Right lobe of liver (tissue), 6 donors: Measurements from ENCODE around the gene TGFBI. TPM values are rescaled to one million over a fixed set of nuclear protein-coding genes. Genes with fewer than 3 reads are reported as not detected.

ENCODE experiments used
- ATAC-seq, 4 donors: fragments of 200-7000 bp; cut with Tn5 transposase; one replicate each; pipeline ENCODE4 v1.9.1; 2020; ENCODE audit warnings: mild to moderate bottlenecking in 4 of 4, moderate library complexity in 4 of 4
- DNase-seq, 3 donors: peaks; one replicate each; pipeline ENCODE4 v3.0.0-alpha.2; 2020
- H3K27ac ChIP-seq, 3 donors: fragments of 200-600 bp; one replicate each; pipeline ENCODE4 v1.8.0; 2022
- H3K27me3 ChIP-seq, 2 donors: fragments of 200-600 bp; one replicate each; pipeline ENCODE4 v1.8.0; 2022
- H3K36me3 ChIP-seq, 4 donors: fragments of 200-600 bp; sonication (generic) in 1 of 4; one replicate each; pipeline versions ENCODE4 v1.5.1 to v1.8.0; 2017 to 2022; ENCODE audit warnings: control low read depth in 1 of 4
- H3K4me1 ChIP-seq, 4 donors: fragments of 200-600 bp; sonication (generic) in 1 of 4; one replicate each; pipeline versions ENCODE4 v1.5.1 to v1.8.0; 2017 to 2022; ENCODE audit warnings: control low read depth in 1 of 4
- H3K4me3 ChIP-seq, 3 donors: fragments of 200-600 bp; one replicate each; pipeline ENCODE4 v1.8.0; 2022
- H3K9me3 ChIP-seq, 4 donors: fragments of 200-600 bp; sonication (generic) in 1 of 4; one replicate each; pipeline versions ENCODE4 v1.5.1 to v1.8.0; 2017 to 2022; ENCODE audit warnings: control low read depth in 1 of 4
- CTCF ChIP-seq, 4 donors: fragments of 200-600 bp in 3 of 4; fragments of 450-650 bp in 1 of 4; IDR thresholded peaks; one replicate each; pipeline versions ENCODE4 v1.5.1 to v1.8.0; 2016 to 2022; ENCODE audit warnings: antibody characterized with exemption in 4 of 4, mild to moderate bottlenecking in 2 of 4
- POLR2A ChIP-seq: fragments of 450-650 bp; IDR thresholded peaks from one replicate; pipeline ENCODE4 v1.6.1; 2017; ENCODE audit warnings: antibody characterized with exemption, mild to moderate bottlenecking
- WGBS: methylation state at CpG from one replicate; pipeline ENCODE4 v1.1.6; 2018; ENCODE audit warnings: low coverage, low lambda C conversion rate; ENCODE audit not compliant: insufficient coverage; ENCODE audit errors: missing lambda C conversion rate; 5-methylcytosine and 5-hydroxymethylcytosine counted together
- intact Hi-C, 2 donors: fragments of 100-400 bp; cut with DNase I; formaldehyde crosslinking; loops; one replicate each; pipeline versions ENCODE4 v1.11.2 to v1.14.1; 2022
- total RNA-seq, 6 experiments: library from RNA; depleted of rRNA in 2 of 6; stranded (reverse); fragments of >200 nt in 2 of 6; fragmentation: NEBNext Ultra II Directional in 3 of 6; extraction: Animal tissue kit (Norgen Biotek cat#: 25700) in 3 of 6; gene quantifications; one replicate each; pipeline versions ENCODE4 v1.1.0 to v1.2.4, GENCODE V29; 2016 to 2023
- donor health status: DM: no; HTN: yes; CAD: no.
- donor health status: DM: no; HTN: no; CAD: no.
- donor health status: DM: no; HTN: no; CAD: no.
- donor health status: DM: no; HTN: yes; CAD: no.
- donor health status: DM: no; HTN: yes; CAD: no.

TGFBI gene
- total RNA-seq, 6 experiments from 2014 or later: 30.7 to 143 (median 87.2) TPM

- Histone ChIP-seq H3K36me3 (no peaks in the 10 kb centered on the region), H3K4me1 (no peaks in the 10 kb centered on the region), H3K27ac (no peak overlapping the region), H3K27me3 (no peaks in the 10 kb centered on the region), H3K4me3 (no peak overlapping the region), H3K9me3 (no peaks in the 10 kb centered on the region)
- TF ChIP-seq CTCF (IDR thresholded peaks at IDR 0.05): no peak
- no peak for TF ChIP-seq POLR2A
- DNase-seq (peak in 1 of 3 donors; percentile 12), ATAC-seq (no peak)
- intact Hi-C loops: no loop called here
- WGBS: 92% methylated on average over 3 of the region's 5 CpGs
These were observed 45.1 kb downstream of the TGFBI start for GRCh38 chr5:136073714-136074529.

GRCh38 chr5:136075466-136075891 lies 46.7 kb downstream of the TGFBI start:
- intact Hi-C loops: no loop called here
- Histone ChIP-seq H3K4me3 (no peak overlapping the region), H3K4me1 (no peaks in the 10 kb centered on the region), H3K9me3 (no peaks in the 10 kb centered on the region), H3K27me3 (no peaks in the 10 kb centered on the region), H3K27ac (no peak overlapping the region), H3K36me3 (no peaks in the 10 kb centered on the region)
- DNase-seq (peak in 1 of 3 donors; percentile 18), ATAC-seq (no peak)
- no CpG with 5 or more reads among the region's 1 CpG for WGBS
- no peak for TF ChIP-seq CTCF (IDR thresholded peaks at IDR 0.05)
- no peak for TF ChIP-seq POLR2A

GRCh38 chr5:136076067-136076466 lies 47.3 kb downstream of the TGFBI start:
- 71% methylated on average over 6 of the region's 6 CpGs for WGBS

GRCh38 chr5:136076881-136077445 lies 48.2 kb downstream of the TGFBI start:
- Histone ChIP-seq H3K4me3 (no peak overlapping the region), H3K9me3 (no peaks in the 10 kb centered on the region), H3K36me3 (no peaks in the 10 kb centered on the region), H3K27me3 (no peaks in the 10 kb centered on the region), H3K4me1 (peaks cover 0 to 13% (median 0%) of the 10 kb centered on the region in 4 donors), H3K27ac (no peak overlapping the region)
- TF ChIP-seq POLR2A (no peak), CTCF (IDR thresholded peaks at IDR 0.05) (no peak)
- DNase-seq (no peak), ATAC-seq (no peak)
- intact Hi-C loops: no loop called here
- 95% methylated on average over 3 of the region's 4 CpGs for WGBS

More at GRCh38 chr5:136076067-136076466, 47.3 kb downstream of the TGFBI start:
- peaks cover 0 to 4% (median 0%) of the 10 kb centered on the region in 4 donors for H3K4me1 ChIP-seq
- no peaks in the 10 kb centered on the region for H3K36me3 ChIP-seq
- TF ChIP-seq CTCF (IDR thresholded peaks at IDR 0.05): no peak
- no peak for TF ChIP-seq POLR2A
- intact Hi-C loops: no loop called here
- H3K27me3 ChIP-seq: no peaks in the 10 kb centered on the region
- DNase-seq: peak in 1 of 3 donors; percentile 15
- no peak overlapping the region for H3K4me3 ChIP-seq
- no peak overlapping the region for H3K27ac ChIP-seq
- no peaks in the 10 kb centered on the region for H3K9me3 ChIP-seq
- ATAC-seq: no peak
